OCI-LY7 (cell line): ENCODE results near the gene EEF1AKMT2.

Experiments used
- EZH2phosphoT487 ChIP-seq: fragments of 200-600 bp; sonication (generic); IDR thresholded peaks from 2 replicates; pipeline ENCODE4 v1.6.1; 2018; ENCODE audit warnings: low read depth, borderline replicate concordance, mild to moderate bottlenecking, mixed run types, antibody characterized with exemption, low read length, moderate library complexity, mixed read lengths
- TF ChIP-seq, protein P1 (sequence below): fragments of 200-600 bp; sonication (generic); conservative IDR thresholded peaks from 2 replicates; pipeline ENCODE4 v1.5.1; 2014; ENCODE audit warnings: mild to moderate bottlenecking, antibody characterized with exemption, low read length, moderate library complexity, mixed read lengths

DNA sequence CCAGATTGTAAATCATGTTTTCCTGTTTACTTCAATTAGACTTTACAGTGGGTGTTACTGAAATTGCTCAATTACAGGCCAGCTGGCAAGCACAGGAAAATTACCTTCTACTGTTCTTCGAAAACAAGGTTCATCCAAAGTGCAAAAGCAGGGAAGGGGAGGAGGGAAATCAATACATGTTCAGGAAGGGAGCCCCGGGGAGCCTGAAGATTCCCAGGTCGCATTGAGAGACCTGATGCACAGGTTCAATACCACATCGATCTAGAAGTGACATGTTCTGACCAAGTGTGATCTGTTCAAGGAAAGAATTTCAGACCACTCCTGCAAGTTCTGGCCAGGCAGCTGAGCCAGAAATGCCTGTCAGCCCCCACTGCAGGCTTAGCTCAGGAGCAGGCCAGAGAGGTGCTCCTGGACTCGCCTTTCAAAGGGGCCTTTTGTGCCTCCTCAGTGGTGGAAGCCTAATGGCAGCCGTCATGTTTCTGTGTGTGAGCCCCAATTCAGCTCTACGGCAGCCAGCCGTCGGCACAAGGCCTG is 83.4 kb downstream of the EEF1AKMT2 start:
- no peak for TF ChIP-seq EZH2phosphoT487
- TF ChIP-seq, protein P1, sequence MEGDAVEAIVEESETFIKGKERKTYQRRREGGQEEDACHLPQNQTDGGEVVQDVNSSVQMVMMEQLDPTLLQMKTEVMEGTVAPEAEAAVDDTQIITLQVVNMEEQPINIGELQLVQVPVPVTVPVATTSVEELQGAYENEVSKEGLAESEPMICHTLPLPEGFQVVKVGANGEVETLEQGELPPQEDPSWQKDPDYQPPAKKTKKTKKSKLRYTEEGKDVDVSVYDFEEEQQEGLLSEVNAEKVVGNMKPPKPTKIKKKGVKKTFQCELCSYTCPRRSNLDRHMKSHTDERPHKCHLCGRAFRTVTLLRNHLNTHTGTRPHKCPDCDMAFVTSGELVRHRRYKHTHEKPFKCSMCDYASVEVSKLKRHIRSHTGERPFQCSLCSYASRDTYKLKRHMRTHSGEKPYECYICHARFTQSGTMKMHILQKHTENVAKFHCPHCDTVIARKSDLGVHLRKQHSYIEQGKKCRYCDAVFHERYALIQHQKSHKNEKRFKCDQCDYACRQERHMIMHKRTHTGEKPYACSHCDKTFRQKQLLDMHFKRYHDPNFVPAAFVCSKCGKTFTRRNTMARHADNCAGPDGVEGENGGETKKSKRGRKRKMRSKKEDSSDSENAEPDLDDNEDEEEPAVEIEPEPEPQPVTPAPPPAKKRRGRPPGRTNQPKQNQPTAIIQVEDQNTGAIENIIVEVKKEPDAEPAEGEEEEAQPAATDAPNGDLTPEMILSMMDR: no peak
